GM12878 (cell line): ENCODE results near the gene SMAD5. TPM values are rescaled to one million over a fixed set of nuclear protein-coding genes. Genes with fewer than 3 reads are reported as not detected.
A peak's percentile ranks its signal among the peaks of the same experiment; 100 is the strongest.

Experiments used
- ATAC-seq: fragments of 200-7000 bp; cut with Tn5 transposase; 3 replicates; pipeline ENCODE4 v1.9.1; 2020; ENCODE audit warnings: mild to moderate bottlenecking, moderate library complexity
- BruUV-seq: library from RNA; stranded (reverse); fragments of 400-500 nt; replicated peaks from 2 replicates; lab custom pipeline; 2021; lab: Mats Ljungman, UMichigan
- CTCF ChIA-PET: fragments of 300-600 bp; sonication (Branson Sonifier 250); formaldehyde crosslinking; extraction: SDS; loops from one replicate; lab custom pipeline; 2021; ENCODE audit warnings: inconsistent platforms; lab: Yijun Ruan, JAX
- POLR2A ChIA-PET: fragments of 350-600 bp; formaldehyde crosslinking; extraction: SDS; loops from one replicate; lab custom pipeline; 2021; ENCODE audit warnings: inconsistent platforms; lab: Charles Lee
- RAD21 ChIA-PET: fragments of 300-600 bp; sonication (Branson Sonifier 250); formaldehyde crosslinking; loops from one replicate; lab custom pipeline; 2023; ENCODE audit warnings: antibody characterized with exemption; ENCODE audit not compliant: unreplicated experiment; lab: Charles Lee
- SMC1A ChIA-PET: fragments of 300-600 bp; sonication (Branson Sonifier 250); formaldehyde crosslinking; loops from one replicate; lab custom pipeline; 2023; ENCODE audit not compliant: unreplicated experiment, uncharacterized antibody; lab: Charles Lee
- DNase-seq: peaks from one replicate; pipeline ENCODE4 v3.0.0-alpha.2; 2011; ENCODE audit warnings: low read depth, low spot score
- FAIRE-seq: peaks from 3 replicates; lab custom pipeline; 2011; peaks lifted over from hg19 to GRCh38; lab: Jason Lieb, UNC
- H2AFZ ChIP-seq: 2 replicates; pipeline ENCODE4 v1.6.0; 2011; ENCODE audit warnings: low read depth, low read length, control low read depth; ENCODE audit not compliant: control insufficient read depth
- H3K27ac ChIP-seq: 2 replicates; pipeline ENCODE4 v1.5.1; 2011; ENCODE audit warnings: control low read depth; ENCODE audit not compliant: control insufficient read depth, insufficient read depth
- H3K27me3 ChIP-seq, 2 experiments: replicated peaks in 1 of 2; 2 replicates each; pipeline versions ENCODE4 v1.6.0 to v1.6.1; 2011; ENCODE audit warnings: low read length in 1 of 2; ENCODE audit not compliant: control insufficient read depth in 2 of 2, insufficient read depth in 2 of 2
- H3K36me3 ChIP-seq, 2 experiments: 2 replicates each; pipeline ENCODE4 v1.5.1; 2011; ENCODE audit warnings: low read length in 1 of 2; ENCODE audit not compliant: control insufficient read depth in 2 of 2, insufficient read depth in 2 of 2
- H3K4me1 ChIP-seq: 2 replicates; pipeline ENCODE4 v1.6.1; 2011; ENCODE audit warnings: mild to moderate bottlenecking, low read length, moderate library complexity, mixed read lengths; ENCODE audit not compliant: control insufficient read depth, insufficient read depth
- H3K4me2 ChIP-seq: 2 replicates; pipeline ENCODE4 v1.6.0; 2011; ENCODE audit warnings: control low read depth; ENCODE audit not compliant: control insufficient read depth, insufficient read depth
- H3K4me3 ChIP-seq: fragments of 200-600 bp; sonication (generic); 2 replicates; pipeline ENCODE4 v1.5.1; 2016
- H3K79me2 ChIP-seq: 2 replicates; pipeline ENCODE4 v1.6.0; 2011; ENCODE audit warnings: low read length; ENCODE audit not compliant: control insufficient read depth, insufficient read depth
- H3K9ac ChIP-seq: 2 replicates; pipeline ENCODE4 v1.8.0; 2011; ENCODE audit warnings: low read length, control low read depth, mixed read lengths; ENCODE audit not compliant: control insufficient read depth, insufficient read depth
- H3K9me3 ChIP-seq: replicated peaks from 3 replicates; pipeline ENCODE4 v1.5.1; 2011; ENCODE audit warnings: mild to moderate bottlenecking, low read length; ENCODE audit not compliant: control insufficient read depth, insufficient read depth
- H4K20me1 ChIP-seq: 2 replicates; pipeline ENCODE4 v1.6.0; 2011; ENCODE audit not compliant: control insufficient read depth, insufficient read depth
- HDAC6 ChIP-seq: fragments of 200-600 bp; sonication (generic); IDR thresholded peaks from one replicate; pipeline ENCODE4 v1.8.0; 2017; ENCODE audit warnings: antibody characterized with exemption; ENCODE audit not compliant: unreplicated experiment
- NBN ChIP-seq: fragments of 450-650 bp; IDR thresholded peaks from 2 replicates; pipeline ENCODE4 v1.6.1; 2016
- POLR2A ChIP-seq: IDR thresholded peaks from 2 replicates; pipeline ENCODE4 v1.6.1; 2011; ENCODE audit warnings: low read depth, mild to moderate bottlenecking, low read length
- POLR2AphosphoS5 ChIP-seq: IDR thresholded peaks from 2 replicates; pipeline ENCODE4 v1.6.1; 2011; ENCODE audit warnings: mild to moderate bottlenecking, low read length, inconsistent platforms
- POU2F2 ChIP-seq: IDR thresholded peaks from 3 replicates; pipeline ENCODE4 v1.6.1; 2011; ENCODE audit warnings: low read depth, mild to moderate bottlenecking, low read length, borderline replicate concordance
- SUZ12 ChIP-seq: fragments of 200-600 bp; sonication (generic); IDR thresholded peaks from one replicate; pipeline ENCODE4 v1.6.1; 2018; ENCODE audit warnings: antibody characterized with exemption, mild to moderate bottlenecking; ENCODE audit not compliant: unreplicated experiment
- ZNF207 ChIP-seq: fragments of 450-650 bp; IDR thresholded peaks from 2 replicates; pipeline ENCODE4 v1.6.1; 2014; ENCODE audit warnings: antibody characterized with exemption, mild to moderate bottlenecking, borderline replicate concordance
- WGBS: methylation state at CpG from one replicate; pipeline ENCODE4 v1.1.6; 2016; ENCODE audit warnings: low lambda C conversion rate; ENCODE audit not compliant: insufficient replicate concordance, insufficient coverage; ENCODE audit errors: missing lambda C conversion rate; 5-methylcytosine and 5-hydroxymethylcytosine counted together
- in situ Hi-C: fragments of 300-500 bp; cut with MboI; formaldehyde crosslinking; loops from 9 replicates; pipeline ENCODE4 v1.14.3; 2018; ENCODE audit warnings: mixed read lengths
- intact Hi-C: fragments of 100-400 bp; cut with micrococcal nuclease; formaldehyde crosslinking; loops from one replicate; pipeline ENCODE4 v1.14.2; 2022; ENCODE audit not compliant: unreplicated experiment
- polyA plus RNA-seq, 11 experiments: library from polyadenylated mRNA; depleted of rRNA in 4 of 11; unstranded in 6 of 11; stranded (reverse) in 5 of 11; fragments of >200 nt; fragmentation: Nextera tagmentation in 4 of 11; fragmentation: Illumina TruSeq in 1 of 11; extraction: Ambion mirVana in 4 of 11; extraction: Trizol in 1 of 11; gene quantifications; 1 replicate in 1 of 11; 2 replicates in 10 of 11; pipeline versions ENCODE4 v1.2.1 to v1.2.3, GENCODE V29; 2011 to 2016; ENCODE audit warnings: inconsistent platforms in 2 of 11, missing spikeins in 2 of 11, low read depth in 1 of 11
- total RNA-seq, 4 experiments: library from RNA; depleted of rRNA in 3 of 4; stranded (reverse); fragments of >200 nt in 3 of 4; fragmentation: Illumina TruSeq in 1 of 4; extraction: Trizol in 1 of 4; gene quantifications; 2 replicates each; pipeline versions ENCODE4 v1.2.1 to v1.2.3, GENCODE V29; 2013 to 2021

SMAD5 gene
- total and polyA plus RNA-seq, 10 of the 15 experiments (the other 5 are each of a cell fraction or from before 2014, with no cell fraction given), result 3.6 to 40.6 (median 11.7) TPM

DNA sequence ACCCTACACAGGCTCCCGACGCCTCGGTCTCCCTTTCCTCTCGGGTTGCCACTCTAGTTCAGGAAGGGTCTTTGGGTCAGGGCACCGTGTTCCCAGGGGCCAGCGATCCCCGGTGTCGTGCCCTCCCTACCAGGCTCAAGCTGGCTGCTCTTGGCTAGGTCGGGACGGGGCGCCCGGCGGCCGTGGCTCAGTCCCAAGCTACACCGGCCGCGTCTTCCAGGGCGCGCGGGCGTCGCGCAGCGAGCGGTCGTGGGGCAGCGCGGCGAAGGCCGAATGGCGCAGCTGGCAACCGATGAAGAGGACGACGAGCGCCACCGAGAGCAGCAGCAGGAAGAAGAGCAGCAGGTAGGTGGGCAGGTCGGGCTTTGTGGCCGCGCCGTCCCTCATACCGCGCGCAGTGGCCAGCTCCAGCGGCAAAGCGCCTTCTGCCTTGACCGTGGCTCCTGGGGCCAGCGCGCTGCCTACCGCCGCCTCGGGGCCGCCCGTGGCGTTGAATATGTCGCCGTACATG lies 59.4 kb downstream of the SMAD5 start:
- Histone ChIP-seq H3K4me1 (no peaks in the 10 kb centered on the region), H3K4me2 (no peak overlapping the region), H4K20me1 (no peaks in the 10 kb centered on the region), H3K79me2 (no peaks in the 10 kb centered on the region), H3K4me3 (no peak overlapping the region), H3K27me3 (peaks cover 0 to 7% of the 10 kb centered on the region in 2 experiments; a peak in 3 of 4 replicates), H3K9me3 (no peaks in the 10 kb centered on the region), H3K36me3 (no peaks in the 10 kb centered on the region), H3K9ac (no peak overlapping the region), H3K27ac (no peak overlapping the region), H2AFZ (no peak overlapping the region)
- ATAC-seq (peak; percentile 16), DNase-seq (no peak), FAIRE-seq (no peak)
- BruUV-seq, result no TSS peak
- in situ Hi-C loops, result no loop called here
- ChIA-PET RAD21 (no interaction called here), CTCF (no interaction called here), POLR2A (no interaction called here), SMC1A (no interaction called here)
- WGBS, result 49% methylated on average over 30 of the region's 56 CpGs
- intact Hi-C loops, result no loop called here
- peak; percentile 24; the same call in 1 of the 2 replicates for TF ChIP-seq POLR2A
- no peak for TF ChIP-seq NBN
- TF ChIP-seq HDAC6, result peak; percentile 24
- TF ChIP-seq, all 136 proteins: peak for 2

DNA sequence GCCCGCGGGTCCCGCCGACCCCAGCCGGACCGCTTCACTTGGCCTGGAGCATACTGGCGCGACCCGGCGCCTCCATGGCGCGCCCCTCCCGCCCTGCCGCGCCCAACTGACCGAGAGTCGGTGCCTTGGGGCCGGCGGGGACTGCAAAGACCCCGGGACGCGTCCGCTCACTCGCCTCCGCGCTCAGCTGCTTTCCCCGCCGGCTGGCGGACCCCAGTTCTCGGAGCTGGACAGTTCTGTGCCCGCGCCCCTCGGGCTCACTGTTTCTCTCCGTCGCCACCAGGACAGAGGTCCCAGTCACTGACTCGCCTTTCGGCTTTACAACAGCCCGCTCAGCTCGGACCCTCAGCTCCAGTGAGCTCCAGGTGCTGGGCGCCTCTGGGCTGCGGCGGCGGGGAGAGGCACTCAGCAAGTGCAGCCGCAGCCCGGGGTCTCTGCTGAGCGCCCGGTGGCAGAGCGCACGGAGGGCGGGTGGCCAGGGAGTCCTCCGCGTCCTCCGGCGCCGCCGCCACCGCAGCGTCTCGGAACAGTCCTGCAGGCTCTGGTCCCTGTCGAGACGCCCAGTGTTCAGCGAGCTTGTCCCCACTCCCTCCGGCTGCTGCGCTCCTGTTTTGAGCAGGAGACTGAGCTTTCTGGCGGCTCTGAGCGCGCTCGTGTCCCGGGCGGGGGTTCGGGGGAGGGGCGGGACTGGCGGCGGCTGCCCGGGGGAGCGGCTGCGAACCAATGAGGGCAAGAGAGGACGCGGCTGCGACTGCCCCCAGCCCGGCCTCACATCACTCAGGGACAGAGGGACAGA lies 60.1 kb downstream of the SMAD5 start, which contains the start of gene SMIM32:
Gene SMIM32 (minus strand): TSS at position 637 of the 796 bp plus-strand sequence. CDS start 638 bp downstream, outside the sequence.
- ChIA-PET CTCF (no interaction called here), RAD21 (interaction anchor here (0.7 kb wide), 1 partner anchor 112 kb away, joined by 3 read pairs; no protein-coding TSS in a partner anchor), SMC1A (no interaction called here), POLR2A (no interaction called here)
- no peaks in the 10 kb centered on the region for H3K9me3 ChIP-seq
- no peak within 1 kb of the TSS for H2AFZ ChIP-seq
- ATAC-seq (peak; percentile 17), FAIRE-seq (no peak), DNase-seq (no peak)
- no peak within 1 kb of the TSS for H3K4me3 ChIP-seq
- H3K36me3 ChIP-seq, result no peaks in the 10 kb centered on the region
- H3K4me1 ChIP-seq, result no peaks in the 10 kb centered on the region
- no peak for TF ChIP-seq POLR2AphosphoS5
- TF ChIP-seq ZNF207, result no peak
- TF ChIP-seq POU2F2, result no peak
- peak; percentile 66 for TF ChIP-seq SUZ12
- no peaks in the 10 kb centered on the region for H3K79me2 ChIP-seq
- H3K27ac ChIP-seq, result no peak within 1 kb of the TSS
- no peak within 1 kb of the TSS for H3K4me2 ChIP-seq
- 50% methylated on average over 43 of the region's 81 CpGs for WGBS
- no peaks in the 10 kb centered on the region for H4K20me1 ChIP-seq
- H3K9ac ChIP-seq, result no peak within 1 kb of the TSS
- no TSS peak for BruUV-seq
- H3K27me3 ChIP-seq, result peaks cover 0 to 7% of the 10 kb centered on the region in 2 experiments; a peak in 3 of 4 replicates
- intact Hi-C loops, result no loop called here
- in situ Hi-C loops, result no loop called here
